Thyroid gland (tissue), 4 donors: ENCODE measurements around the gene SMTN.

Experiments used
- POLR2A ChIP-seq, 2 donors: fragments of 450-650 bp; IDR thresholded peaks; one replicate each; pipeline ENCODE4 v1.6.1; 2017; ENCODE audit warnings: antibody characterized with exemption in 2 of 2, mild to moderate bottlenecking in 2 of 2, moderate library complexity in 1 of 2
- TF ChIP-seq, protein P1 (sequence below), 6 experiments: fragments of 200-600 bp in 3 of 6; fragments of 450-650 bp in 3 of 6; sonication (generic) in 3 of 6; IDR thresholded peaks; one replicate each; pipeline ENCODE4 v1.5.1; 2016 to 2019; ENCODE audit warnings: antibody characterized with exemption in 6 of 6, mild to moderate bottlenecking in 2 of 6, inconsistent platforms in 1 of 6, moderate library complexity in 1 of 6

DNA sequence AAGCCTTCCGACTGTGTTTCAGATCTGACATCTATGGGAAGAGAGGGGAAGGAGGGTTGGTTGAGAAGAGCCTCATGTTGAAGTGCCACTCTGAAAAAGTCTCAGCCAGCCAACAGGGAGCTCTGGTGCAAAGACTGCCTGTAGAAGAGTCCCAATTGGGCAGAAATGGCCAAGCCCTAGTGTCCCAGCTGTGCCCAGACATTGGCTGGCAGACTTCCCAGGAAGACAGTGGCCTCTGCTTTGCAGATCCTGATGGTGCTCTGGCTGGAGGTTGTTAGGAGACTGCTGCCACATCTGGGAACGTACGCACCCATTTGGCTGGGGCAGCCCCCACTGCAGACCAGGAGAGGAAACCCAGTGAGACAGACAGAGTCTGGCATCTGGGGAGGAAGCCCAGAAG, 62.4 kb downstream of the SMTN start:
- TF ChIP-seq POLR2A (IDR thresholded peaks at IDR 0.05), result peak in 1 of 2 donors; percentile 22
- TF ChIP-seq, protein P1, sequence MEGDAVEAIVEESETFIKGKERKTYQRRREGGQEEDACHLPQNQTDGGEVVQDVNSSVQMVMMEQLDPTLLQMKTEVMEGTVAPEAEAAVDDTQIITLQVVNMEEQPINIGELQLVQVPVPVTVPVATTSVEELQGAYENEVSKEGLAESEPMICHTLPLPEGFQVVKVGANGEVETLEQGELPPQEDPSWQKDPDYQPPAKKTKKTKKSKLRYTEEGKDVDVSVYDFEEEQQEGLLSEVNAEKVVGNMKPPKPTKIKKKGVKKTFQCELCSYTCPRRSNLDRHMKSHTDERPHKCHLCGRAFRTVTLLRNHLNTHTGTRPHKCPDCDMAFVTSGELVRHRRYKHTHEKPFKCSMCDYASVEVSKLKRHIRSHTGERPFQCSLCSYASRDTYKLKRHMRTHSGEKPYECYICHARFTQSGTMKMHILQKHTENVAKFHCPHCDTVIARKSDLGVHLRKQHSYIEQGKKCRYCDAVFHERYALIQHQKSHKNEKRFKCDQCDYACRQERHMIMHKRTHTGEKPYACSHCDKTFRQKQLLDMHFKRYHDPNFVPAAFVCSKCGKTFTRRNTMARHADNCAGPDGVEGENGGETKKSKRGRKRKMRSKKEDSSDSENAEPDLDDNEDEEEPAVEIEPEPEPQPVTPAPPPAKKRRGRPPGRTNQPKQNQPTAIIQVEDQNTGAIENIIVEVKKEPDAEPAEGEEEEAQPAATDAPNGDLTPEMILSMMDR (IDR thresholded peaks at IDR 0.05), result no peak
